Fibroblast of peridontal ligament (primary cell): ENCODE measurements around the gene PIK3CG.
"Not testable (repeated sequence)": the region's sequence is repeated elsewhere in the genome, so short reads cannot be mapped to it uniquely, and the experiment has no call there.

Experiments
- DNase-seq: peaks from one replicate; pipeline ENCODE4 v3.0.0-alpha.2; 2010; ENCODE audit errors: extremely low read depth

PIK3CG gene

GRCh38 chr7:106865130-106866041 lies at the start of gene PIK3CG:
TSS of gene PIK3CG (plus strand) at chr7:106865282. CDS start at chr7:106867562, 2,280 bp downstream.
- DNase-seq, result no peak

- DNase-seq, result no peak
These were observed 48.0 kb upstream of the PIK3CG start for GRCh38 chr7:106817098-106817497.

- DNase-seq, result no peak
These were observed 46.3 kb upstream of the PIK3CG start for GRCh38 chr7:106818736-106819135.

- peak; percentile 17 for DNase-seq
These were observed 45.5 kb upstream of the PIK3CG start for GRCh38 chr7:106819546-106819945.

- DNase-seq, result no peak
These were observed 44.5 kb upstream of the PIK3CG start for GRCh38 chr7:106820321-106821217.

GRCh38 chr7:106823631-106824030 lies 41.5 kb upstream of the PIK3CG start:
- DNase-seq, result no peak

- DNase-seq, result peak; percentile 64
These were observed 40.6 kb upstream of the PIK3CG start for GRCh38 chr7:106824458-106824857.

- peak; percentile 8 for DNase-seq
These were observed 37.5 kb upstream of the PIK3CG start for GRCh38 chr7:106827626-106828025.

GRCh38 chr7:106829496-106829895 lies 35.6 kb upstream of the PIK3CG start:
- DNase-seq, result no peak

- DNase-seq, result not testable (repeated sequence)
These were observed 34.2 kb upstream of the PIK3CG start for GRCh38 chr7:106830896-106831295.

GRCh38 chr7:106836816-106837215 lies 28.3 kb upstream of the PIK3CG start:
- no peak for DNase-seq

- DNase-seq, result no peak
These were observed 25.6 kb upstream of the PIK3CG start for GRCh38 chr7:106839511-106839910.

- DNase-seq, result peak; percentile 93
These were observed 24.7 kb upstream of the PIK3CG start for GRCh38 chr7:106840342-106840741.

- no peak for DNase-seq
These were observed 23.1 kb upstream of the PIK3CG start for GRCh38 chr7:106841896-106842390.

GRCh38 chr7:106844279-106844997 lies 20.6 kb upstream of the PIK3CG start:
- DNase-seq, result no peak

GRCh38 chr7:106848049-106848448 lies 17.0 kb upstream of the PIK3CG start:
- DNase-seq, result no peak

GRCh38 chr7:106848851-106849442 lies 16.1 kb upstream of the PIK3CG start:
- DNase-seq, result peak; percentile 80

GRCh38 chr7:106851632-106852031 lies 13.4 kb upstream of the PIK3CG start:
- not testable (repeated sequence) for DNase-seq

- no peak for DNase-seq
These were observed 11.7 kb upstream of the PIK3CG start for GRCh38 chr7:106853250-106853908.

GRCh38 chr7:106855540-106856132 lies 9.4 kb upstream of the PIK3CG start:
- DNase-seq, result no peak
